Adrenal gland (tissue), 12 donors: Measurements from ENCODE around the gene NRP2. TPM values are rescaled to one million over a fixed set of nuclear protein-coding genes. Genes with fewer than 3 reads are reported as not detected.

ENCODE experiments used
- DNase-seq, 7 donors: peaks; one replicate each; pipeline ENCODE4 v3.0.0-alpha.2; 2019 to 2020
- H3K27ac ChIP-seq, 5 donors: fragments of 200-600 bp; sonication (generic) in 4 of 5; 1 replicate in 3 of 5; 2 replicates in 2 of 5; pipeline versions ENCODE4 v1.5.1 to v1.8.0; 2016 to 2020; ENCODE audit warnings: mild to moderate bottlenecking in 1 of 5
- H3K27me3 ChIP-seq: fragments of 200-600 bp; 2 replicates; pipeline ENCODE4 v1.8.0; 2021
- H3K36me3 ChIP-seq, 2 donors: fragments of 200-600 bp; replicated peaks in 1 of 2; 1 replicate in 1 of 2; 2 replicates in 1 of 2; pipeline versions ENCODE4 v1.5.1 to v1.8.0; 2018 to 2022
- H3K4me1 ChIP-seq, 2 donors: fragments of 200-600 bp; replicated peaks in 1 of 2; 1 replicate in 1 of 2; 2 replicates in 1 of 2; pipeline versions ENCODE4 v1.5.1 to v1.8.0; 2018 to 2021
- H3K4me3 ChIP-seq, 4 donors: fragments of 200-600 bp; sonication (generic) in 3 of 4; one replicate each; pipeline ENCODE4 v1.5.1; 2016 to 2018
- H3K9me3 ChIP-seq, 3 donors: fragments of 200-600 bp; sonication (generic) in 1 of 3; replicated peaks in 1 of 3; 1 replicate in 2 of 3; 2 replicates in 1 of 3; pipeline versions ENCODE4 v1.5.1 to v1.8.0; 2016 to 2021
- POLR2A ChIP-seq, 2 donors: fragments of 450-650 bp; IDR thresholded peaks; one replicate each; pipeline ENCODE4 v1.6.1; 2017; ENCODE audit warnings: antibody characterized with exemption in 2 of 2, mild to moderate bottlenecking in 2 of 2, moderate library complexity in 1 of 2
- WGBS, 4 donors: extraction: QIAGEN DNeasy Blood & Tissue Kit in 2 of 4; methylation state at CpG; one replicate each; pipeline versions ENCODE4 v1.1.5 to v1.1.7; 2013 to 2017; 5-methylcytosine and 5-hydroxymethylcytosine counted together
- intact Hi-C, 2 donors: fragments of 100-400 bp; cut with DNase I; formaldehyde crosslinking; loops; one replicate each; pipeline versions ENCODE4 v1.14.1 to v1.15.0; 2022 to 2023
- polyA plus RNA-seq, 3 donors: library from polyadenylated mRNA; stranded (reverse); fragments of 200-250 nt in 2 of 3; fragments of 350-450 nt in 1 of 3; fragmentation: Illumina TruSeq in 1 of 3; extraction: RNeasy Lipid Tissue Mini Kit (QIAGEN cat#74804) in 1 of 3; gene quantifications; one replicate each; pipeline ENCODE4 v1.2.3, GENCODE V29; 2013 to 2014
- total RNA-seq, 9 donors: library from RNA; depleted of rRNA in 4 of 9; stranded (reverse); fragments of >200 nt in 4 of 9; fragments of 120-200 nt in 1 of 9; fragmentation: NEBNext Ultra II Directional in 1 of 9; extraction: Animal tissue kit (Norgen Biotek cat#: 25700) in 1 of 9; gene quantifications; one replicate each; pipeline versions ENCODE4 v1.1.0 to v1.2.4, GENCODE V29; 2013 to 2023
- TF ChIP-seq, protein P1 (sequence below), 6 experiments: fragments of 450-650 bp in 4 of 6; fragments of 200-600 bp in 2 of 6; sonication (generic) in 1 of 6; IDR thresholded peaks; 1 replicate in 5 of 6; 2 replicates in 1 of 6; pipeline versions ENCODE4 v1.5.1 to v1.8.0; 2016 to 2021; ENCODE audit warnings: antibody characterized with exemption in 6 of 6, mild to moderate bottlenecking in 2 of 6, moderate library complexity in 1 of 6
- donor health status: healthy with polysubstance abuse.
- donor health status: Bipolar disorder and iron deficiency.
- donor health status: DM: yes; HTN: yes; CAD: no.
- donor health status: DM: no; HTN: no; CAD: no.
- donor health status: DM: no; HTN: no; CAD: no.
- donor health status: DM: yes; HTN: yes; CAD: no.

The NRP2 gene
- total and polyA plus RNA-seq, 12 donors = 27.6 to 205 (median 93.1) TPM

DNA sequence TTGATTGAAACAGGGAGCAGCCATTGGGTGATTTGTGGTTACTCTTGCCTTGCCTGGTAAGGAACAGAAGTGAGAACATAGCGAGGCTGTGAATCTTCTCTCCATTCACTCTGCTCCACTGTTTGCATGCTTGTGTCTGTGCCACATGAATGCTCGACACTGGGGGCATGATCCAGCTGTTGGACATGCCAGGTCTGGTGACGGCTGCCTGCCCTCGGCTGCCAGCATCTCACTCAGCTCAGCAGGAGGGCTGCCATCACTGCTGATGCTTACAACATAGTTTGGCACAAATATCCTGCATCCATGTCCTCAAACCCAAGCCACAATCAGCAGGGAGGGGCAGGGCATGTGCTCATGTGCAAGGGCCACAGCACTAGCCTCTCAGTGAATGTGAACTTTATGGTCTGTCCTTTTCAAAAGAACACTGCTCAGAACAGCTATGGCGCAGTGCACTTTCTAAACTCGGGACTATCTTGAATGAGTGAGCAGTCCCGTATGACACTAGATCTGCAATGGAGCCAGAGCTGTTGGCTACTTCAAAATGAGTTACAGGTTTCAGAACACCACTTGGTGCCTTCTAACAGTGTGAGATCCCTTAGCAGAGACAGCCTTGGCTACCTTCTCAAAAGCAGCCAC is 126.3 kb downstream of the NRP2 start:
- no peak for TF ChIP-seq POLR2A (IDR thresholded peaks at IDR 0.05)
- TF ChIP-seq, protein P1, sequence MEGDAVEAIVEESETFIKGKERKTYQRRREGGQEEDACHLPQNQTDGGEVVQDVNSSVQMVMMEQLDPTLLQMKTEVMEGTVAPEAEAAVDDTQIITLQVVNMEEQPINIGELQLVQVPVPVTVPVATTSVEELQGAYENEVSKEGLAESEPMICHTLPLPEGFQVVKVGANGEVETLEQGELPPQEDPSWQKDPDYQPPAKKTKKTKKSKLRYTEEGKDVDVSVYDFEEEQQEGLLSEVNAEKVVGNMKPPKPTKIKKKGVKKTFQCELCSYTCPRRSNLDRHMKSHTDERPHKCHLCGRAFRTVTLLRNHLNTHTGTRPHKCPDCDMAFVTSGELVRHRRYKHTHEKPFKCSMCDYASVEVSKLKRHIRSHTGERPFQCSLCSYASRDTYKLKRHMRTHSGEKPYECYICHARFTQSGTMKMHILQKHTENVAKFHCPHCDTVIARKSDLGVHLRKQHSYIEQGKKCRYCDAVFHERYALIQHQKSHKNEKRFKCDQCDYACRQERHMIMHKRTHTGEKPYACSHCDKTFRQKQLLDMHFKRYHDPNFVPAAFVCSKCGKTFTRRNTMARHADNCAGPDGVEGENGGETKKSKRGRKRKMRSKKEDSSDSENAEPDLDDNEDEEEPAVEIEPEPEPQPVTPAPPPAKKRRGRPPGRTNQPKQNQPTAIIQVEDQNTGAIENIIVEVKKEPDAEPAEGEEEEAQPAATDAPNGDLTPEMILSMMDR (IDR thresholded peaks at IDR 0.05) = no peak
- Histone ChIP-seq H3K36me3 (no peaks in the 10 kb centered on the region), H3K9me3 (no peaks in the 10 kb centered on the region), H3K4me3 (no peak overlapping the region), H3K4me1 (no peaks in the 10 kb centered on the region), H3K27me3 (no peaks in the 10 kb centered on the region), H3K27ac (no peak overlapping the region)
- no peak for DNase-seq
- intact Hi-C loops = no loop called here
- 80 to 90% (median 84%) methylated on average over 4 to 7 of the region's 7 CpGs for WGBS, 4 donors

DNA sequence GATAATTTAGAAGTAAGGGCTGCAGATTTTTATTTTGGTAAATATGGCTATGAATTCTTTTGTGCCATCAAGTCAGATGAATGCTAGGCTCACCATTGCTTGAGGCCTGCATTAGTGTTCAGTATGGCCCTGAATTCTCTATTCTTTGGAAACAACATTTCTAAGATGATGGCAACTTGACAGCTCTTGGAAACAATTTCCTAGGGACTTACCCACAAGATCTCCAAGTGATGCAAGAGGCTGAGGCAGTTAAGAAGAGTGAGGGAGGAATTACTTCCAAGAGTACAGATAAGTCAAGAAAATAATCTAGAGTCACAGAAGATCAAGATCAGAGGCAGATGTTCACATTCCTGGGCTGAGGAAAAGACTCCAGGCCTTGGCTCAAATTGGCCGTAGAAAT is 129.1 kb downstream of the NRP2 start:
- TF ChIP-seq, protein P1 (IDR thresholded peaks at IDR 0.05) = no peak
- no peak for TF ChIP-seq POLR2A (IDR thresholded peaks at IDR 0.05)
- intact Hi-C loops = no loop called here
- Histone ChIP-seq H3K36me3 (no peaks in the 10 kb centered on the region), H3K4me3 (no peak overlapping the region), H3K27ac (no peak overlapping the region), H3K27me3 (no peaks in the 10 kb centered on the region), H3K4me1 (no peaks in the 10 kb centered on the region), H3K9me3 (no peaks in the 10 kb centered on the region)
- 83 to 100% (median 89%) methylated on average over 1 of the region's 1 CpG for WGBS, 4 donors
- DNase-seq = no peak

DNA sequence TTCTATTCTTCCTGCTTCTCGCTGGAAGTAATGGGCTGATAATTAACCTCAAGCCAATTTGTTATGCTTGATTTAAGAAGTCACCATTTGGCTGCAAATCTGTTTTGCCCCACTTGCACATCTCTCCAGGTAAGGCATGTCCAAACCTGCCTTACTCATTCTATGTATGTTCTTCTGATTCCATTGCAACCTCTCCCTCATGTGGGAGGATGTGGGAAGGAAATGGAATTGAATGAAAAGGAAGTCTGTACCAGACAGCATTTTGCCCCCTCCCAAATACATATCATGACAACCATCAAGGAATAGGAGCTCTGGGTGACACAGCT is 131.7 kb downstream of the NRP2 start:
- Histone ChIP-seq H3K27me3 (no peaks in the 10 kb centered on the region), H3K9me3 (no peaks in the 10 kb centered on the region), H3K4me3 (no peak overlapping the region), H3K4me1 (no peaks in the 10 kb centered on the region), H3K27ac (no peak overlapping the region), H3K36me3 (no peaks in the 10 kb centered on the region)
- WGBS, 4 donors = 82 to 100% (median 87%) methylated on average over 1 of the region's 1 CpG
- intact Hi-C loops = no loop called here
- no peak for DNase-seq
- TF ChIP-seq POLR2A (IDR thresholded peaks at IDR 0.05) = no peak
- TF ChIP-seq, protein P1 (IDR thresholded peaks at IDR 0.05) = no peak

DNA sequence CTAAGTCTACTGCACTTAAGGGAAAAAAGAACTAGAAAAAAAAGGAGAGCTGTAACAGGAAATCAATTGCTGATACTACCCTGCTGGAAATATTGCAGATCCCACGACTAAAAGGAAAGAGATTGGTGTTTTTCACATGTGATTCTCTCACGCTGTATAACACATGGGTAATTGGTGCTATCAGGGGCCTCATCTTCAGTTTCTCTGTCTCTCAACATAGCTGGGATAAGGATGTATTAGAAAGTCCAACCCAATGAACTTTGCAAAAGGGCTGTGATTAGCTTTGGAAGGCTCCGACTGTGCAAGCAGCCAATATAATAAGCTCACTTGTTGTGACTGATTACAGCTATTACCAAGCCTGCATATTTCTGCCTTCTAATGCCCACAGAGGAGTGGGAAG is 133.4 kb downstream of the NRP2 start:
- intact Hi-C loops = no loop called here
- no peaks in the 10 kb centered on the region for H3K27me3 ChIP-seq
- H3K36me3 ChIP-seq = no peaks in the 10 kb centered on the region
- H3K27ac ChIP-seq = no peak overlapping the region
- H3K9me3 ChIP-seq = no peaks in the 10 kb centered on the region
- WGBS, 4 donors = 67 to 83% (median 80%) methylated on average over 3 of the region's 3 CpGs
- DNase-seq = no peak
- TF ChIP-seq, protein P1 (IDR thresholded peaks at IDR 0.05) = no peak
- no peak for TF ChIP-seq POLR2A (IDR thresholded peaks at IDR 0.05)
- no peaks in the 10 kb centered on the region for H3K4me1 ChIP-seq
- no peak overlapping the region for H3K4me3 ChIP-seq
